GM23338 (cell line): Measurements from ENCODE around the gene BRSK2. TPM values are rescaled to one million over a fixed set of nuclear protein-coding genes. Genes with fewer than 3 reads are reported as not detected.

Source experiments
- ATAC-seq: fragments of 200-7000 bp; cut with Tn5 transposase; 3 replicates; pipeline ENCODE4 v1.9.1; 2020
- DNase-seq: peaks from one replicate; pipeline ENCODE4 v3.0.0-alpha.2; 2015; ENCODE audit warnings: low spot score
- H2AFZ ChIP-seq: fragments of 200-600 bp; sonication (generic); 2 replicates; pipeline ENCODE4 v1.8.0; 2016; ENCODE audit warnings: antibody characterized with exemption, mild to moderate bottlenecking, moderate library complexity
- H3F3A ChIP-seq: fragments of 200-600 bp; sonication (generic); replicated peaks from 2 replicates; pipeline ENCODE4 v1.8.0; 2017; ENCODE audit warnings: antibody characterized with exemption, mixed run types, low read depth
- H3K27ac ChIP-seq: fragments of 200-600 bp; sonication (generic); 2 replicates; pipeline ENCODE4 v1.6.1; 2016; ENCODE audit warnings: low read depth
- H3K27me3 ChIP-seq: fragments of 200-600 bp; sonication (generic); 2 replicates; pipeline ENCODE4 v1.8.0; 2016; ENCODE audit warnings: mild to moderate bottlenecking, mixed run types, moderate library complexity; ENCODE audit not compliant: insufficient read depth
- H3K36me3 ChIP-seq: fragments of 200-600 bp; sonication (generic); 2 replicates; pipeline ENCODE4 v1.8.0; 2016; ENCODE audit warnings: mild to moderate bottlenecking; ENCODE audit not compliant: insufficient read depth
- H3K4me1 ChIP-seq: fragments of 200-600 bp; sonication (generic); 2 replicates; pipeline ENCODE4 v1.8.0; 2016; ENCODE audit warnings: mild to moderate bottlenecking, moderate library complexity; ENCODE audit not compliant: insufficient read depth
- H3K4me2 ChIP-seq: fragments of 200-600 bp; sonication (generic); 2 replicates; pipeline ENCODE4 v1.7.1; 2017; ENCODE audit warnings: mixed run types
- H3K4me3 ChIP-seq: fragments of 200-600 bp; sonication (generic); 2 replicates; pipeline ENCODE4 v1.6.1; 2016; ENCODE audit warnings: mixed run types
- H3K79me2 ChIP-seq: fragments of 200-600 bp; sonication (generic); replicated peaks from 2 replicates; pipeline ENCODE4 v1.8.0; 2017; ENCODE audit warnings: mild to moderate bottlenecking; ENCODE audit not compliant: insufficient read depth
- H3K9me2 ChIP-seq: fragments of 200-600 bp; sonication (generic); 2 replicates; pipeline ENCODE4 v1.8.0; 2017; ENCODE audit not compliant: insufficient read depth
- H4K20me1 ChIP-seq: fragments of 200-600 bp; sonication (generic); replicated peaks from 2 replicates; pipeline ENCODE4 v1.8.0; 2017; ENCODE audit warnings: mild to moderate bottlenecking; ENCODE audit not compliant: insufficient read depth
- H3K27ac Mint-ChIP-seq: 2 replicates; pipeline ENCODE4 v1.8.0; 2020; ENCODE audit warnings: inconsistent platforms, mild to moderate bottlenecking, moderate library complexity, mixed read lengths
- H3K27me3 Mint-ChIP-seq: 3 replicates; pipeline ENCODE4 v1.8.0; 2022; ENCODE audit warnings: low read depth, mild to moderate bottlenecking, moderate library complexity, mixed read lengths, inconsistent platforms; ENCODE audit not compliant: insufficient read depth, poor library complexity
- H3K36me3 Mint-ChIP-seq: 3 replicates; pipeline ENCODE4 v1.8.0; 2021; ENCODE audit warnings: low read depth, mild to moderate bottlenecking, inconsistent platforms, moderate library complexity, mixed read lengths
- H3K4me1 Mint-ChIP-seq: 3 replicates; pipeline ENCODE4 v1.8.0; 2020; ENCODE audit warnings: mild to moderate bottlenecking, inconsistent platforms, mixed read lengths
- H3K4me3 Mint-ChIP-seq: 3 replicates; pipeline ENCODE4 v1.8.0; 2021; ENCODE audit warnings: moderate library complexity, mild to moderate bottlenecking, inconsistent platforms, mixed read lengths
- H3K9me3 Mint-ChIP-seq: 3 replicates; pipeline ENCODE4 v1.8.0; 2020; ENCODE audit warnings: moderate library complexity, mild to moderate bottlenecking, inconsistent platforms, mixed read lengths
- CREB1 ChIP-seq: fragments of 250-450 bp; sonication (Bioruptor Pico); IDR thresholded peaks from 2 replicates; pipeline ENCODE4 v1.5.0; 2020; ENCODE audit warnings: low read depth, mild to moderate bottlenecking, moderate library complexity
- CTCF ChIP-seq, 2 experiments: fragments of 200-600 bp in 1 of 2; sonication (generic) in 1 of 2; conservative IDR thresholded peaks; 2 replicates each; pipeline versions ENCODE4 v1.5.1 to v1.6.1; 2016 to 2017; ENCODE audit warnings: antibody characterized with exemption in 2 of 2, low read depth in 2 of 2, mild to moderate bottlenecking in 2 of 2, moderate library complexity in 1 of 2
- EZH2 ChIP-seq: fragments of 200-600 bp; sonication (generic); IDR thresholded peaks from one replicate; pipeline ENCODE4 v1.8.0; 2017; ENCODE audit warnings: antibody characterized with exemption, mild to moderate bottlenecking, low read depth; ENCODE audit not compliant: unreplicated experiment
- EZH2phosphoT487 ChIP-seq: fragments of 200-600 bp; sonication (generic); IDR thresholded peaks from one replicate; pipeline ENCODE4 v1.8.1; 2018; ENCODE audit warnings: antibody characterized with exemption; ENCODE audit not compliant: unreplicated experiment
- JUNB ChIP-seq: IDR thresholded peaks from one replicate; pipeline ENCODE4 v1.6.1; 2016; ENCODE audit warnings: antibody characterized with exemption; ENCODE audit not compliant: unreplicated experiment
- NANOG ChIP-seq: IDR thresholded peaks from 2 replicates; pipeline ENCODE4 v1.6.1; 2016; ENCODE audit warnings: antibody characterized with exemption, borderline replicate concordance
- POLR2AphosphoS5 ChIP-seq: IDR thresholded peaks from 2 replicates; pipeline ENCODE4 v1.6.1; 2016; ENCODE audit warnings: antibody characterized with exemption, low read depth
- REST ChIP-seq: IDR thresholded peaks from one replicate; pipeline ENCODE4 v1.6.1; 2018; ENCODE audit warnings: antibody characterized with exemption; ENCODE audit not compliant: unreplicated experiment
- STAT1 ChIP-seq: IDR thresholded peaks from one replicate; pipeline ENCODE4 v1.6.1; 2016; ENCODE audit warnings: antibody characterized with exemption; ENCODE audit not compliant: unreplicated experiment
- ZNF114 ChIP-seq: fragments of 250-450 bp; sonication (Bioruptor Pico); IDR thresholded peaks from 2 replicates; pipeline ENCODE4 v1.5.0; 2020; ENCODE audit warnings: mild to moderate bottlenecking, moderate library complexity
- ZNF331 ChIP-seq: fragments of 250-450 bp; sonication (Bioruptor Pico); IDR thresholded peaks from 2 replicates; pipeline ENCODE4 v1.5.0; 2020; ENCODE audit warnings: low read depth, mild to moderate bottlenecking, moderate library complexity
- polyA plus RNA-seq: library from polyadenylated mRNA; unstranded; fragments of >200 nt; fragmentation: Nextera tagmentation; extraction: Ambion mirVana; gene quantifications from 2 replicates; pipeline ENCODE4 v1.2.1, GENCODE V29; 2016
- total RNA-seq: library from RNA; depleted of rRNA; stranded (reverse); fragments of >200 nt; shearing (Covaris generic); gene quantifications from 2 replicates; pipeline ENCODE4 v1.2.3, GENCODE V29; 2014
- TF ChIP-seq, protein P1 (sequence below): fragments of 250-450 bp; sonication (Bioruptor Pico); IDR thresholded peaks from 2 replicates; pipeline ENCODE4 v1.5.0; 2020; ENCODE audit warnings: mild to moderate bottlenecking, moderate library complexity
- TF ChIP-seq, protein P2 (sequence below): IDR thresholded peaks from 2 replicates; pipeline ENCODE4 v1.6.1; 2016; ENCODE audit warnings: antibody characterized with exemption

Gene BRSK2
- total and polyA plus RNA-seq, 2 experiments from 2014 or later, result 7.2 to 20.3 TPM

DNA sequence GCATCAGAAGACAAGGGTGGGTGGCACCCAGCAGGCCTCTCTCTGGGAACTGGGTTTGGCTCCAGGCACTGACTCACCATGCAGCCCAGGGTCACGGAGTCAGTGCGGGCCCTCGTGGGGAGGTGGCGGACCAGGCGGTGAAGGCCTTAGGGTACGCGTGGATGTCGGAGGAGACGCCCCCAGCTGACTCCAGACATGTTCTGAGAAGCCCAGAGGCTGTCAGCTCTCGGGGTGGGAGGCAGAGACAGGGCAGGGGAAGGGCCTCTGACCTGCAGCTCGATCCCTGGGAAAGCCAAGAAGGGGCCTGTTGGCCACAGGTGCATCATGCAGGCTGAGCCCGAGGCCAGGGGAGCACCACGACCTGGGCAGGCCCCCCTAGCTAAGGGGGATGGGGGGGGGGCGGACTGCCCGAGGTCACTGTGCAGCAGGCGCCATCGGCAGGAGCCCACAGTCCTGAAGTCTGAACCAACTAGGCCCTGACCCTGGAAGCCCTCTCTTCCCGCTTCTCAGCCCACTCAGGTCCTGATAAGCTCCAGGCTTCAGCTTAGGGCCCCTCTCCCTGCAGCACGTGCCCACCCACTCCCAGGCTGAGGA is 78.8 kb downstream of the BRSK2 start:
- Histone ChIP-seq H3K4me1 (no peaks in the 10 kb centered on the region), H4K20me1 (no peaks in the 10 kb centered on the region), H3K4me2 (no peak overlapping the region), H3K27ac (no peak overlapping the region), H3K27me3 (no peaks in the 10 kb centered on the region), H3K9me2 (no peaks in the 10 kb centered on the region), H3K79me2 (no peaks in the 10 kb centered on the region), H3F3A (no peaks in the 10 kb centered on the region), H3K36me3 (no peaks in the 10 kb centered on the region), H3K4me3 (no peak overlapping the region), H2AFZ (no peak overlapping the region)
- Mint-ChIP-seq H3K4me1 (no peaks in the 10 kb centered on the region; the same call in 2 of the 3 replicates), H3K9me3 (no peaks in the 10 kb centered on the region), H3K27ac (no peak overlapping the region), H3K4me3 (no peak overlapping the region), H3K27me3 (peaks cover 5% of the 10 kb centered on the region), H3K36me3 (no peaks in the 10 kb centered on the region)
- no peak for ATAC-seq
- no peak for DNase-seq
- TF ChIP-seq CTCF (conservative IDR thresholded peaks at IDR 0.05; ENCODE audit: low read depth in 2 of 2) (no peak), JUNB (no peak), POLR2AphosphoS5 (no peak), STAT1 (no peak), ZNF114 (CRISPR knock-in tag) (no peak), ZNF331 (CRISPR knock-in tag) (no peak), CREB1 (CRISPR knock-in tag) (no peak), EZH2phosphoT487 (no peak), REST (no peak), NANOG (no peak), EZH2 (no peak)
- TF ChIP-seq, protein P1, sequence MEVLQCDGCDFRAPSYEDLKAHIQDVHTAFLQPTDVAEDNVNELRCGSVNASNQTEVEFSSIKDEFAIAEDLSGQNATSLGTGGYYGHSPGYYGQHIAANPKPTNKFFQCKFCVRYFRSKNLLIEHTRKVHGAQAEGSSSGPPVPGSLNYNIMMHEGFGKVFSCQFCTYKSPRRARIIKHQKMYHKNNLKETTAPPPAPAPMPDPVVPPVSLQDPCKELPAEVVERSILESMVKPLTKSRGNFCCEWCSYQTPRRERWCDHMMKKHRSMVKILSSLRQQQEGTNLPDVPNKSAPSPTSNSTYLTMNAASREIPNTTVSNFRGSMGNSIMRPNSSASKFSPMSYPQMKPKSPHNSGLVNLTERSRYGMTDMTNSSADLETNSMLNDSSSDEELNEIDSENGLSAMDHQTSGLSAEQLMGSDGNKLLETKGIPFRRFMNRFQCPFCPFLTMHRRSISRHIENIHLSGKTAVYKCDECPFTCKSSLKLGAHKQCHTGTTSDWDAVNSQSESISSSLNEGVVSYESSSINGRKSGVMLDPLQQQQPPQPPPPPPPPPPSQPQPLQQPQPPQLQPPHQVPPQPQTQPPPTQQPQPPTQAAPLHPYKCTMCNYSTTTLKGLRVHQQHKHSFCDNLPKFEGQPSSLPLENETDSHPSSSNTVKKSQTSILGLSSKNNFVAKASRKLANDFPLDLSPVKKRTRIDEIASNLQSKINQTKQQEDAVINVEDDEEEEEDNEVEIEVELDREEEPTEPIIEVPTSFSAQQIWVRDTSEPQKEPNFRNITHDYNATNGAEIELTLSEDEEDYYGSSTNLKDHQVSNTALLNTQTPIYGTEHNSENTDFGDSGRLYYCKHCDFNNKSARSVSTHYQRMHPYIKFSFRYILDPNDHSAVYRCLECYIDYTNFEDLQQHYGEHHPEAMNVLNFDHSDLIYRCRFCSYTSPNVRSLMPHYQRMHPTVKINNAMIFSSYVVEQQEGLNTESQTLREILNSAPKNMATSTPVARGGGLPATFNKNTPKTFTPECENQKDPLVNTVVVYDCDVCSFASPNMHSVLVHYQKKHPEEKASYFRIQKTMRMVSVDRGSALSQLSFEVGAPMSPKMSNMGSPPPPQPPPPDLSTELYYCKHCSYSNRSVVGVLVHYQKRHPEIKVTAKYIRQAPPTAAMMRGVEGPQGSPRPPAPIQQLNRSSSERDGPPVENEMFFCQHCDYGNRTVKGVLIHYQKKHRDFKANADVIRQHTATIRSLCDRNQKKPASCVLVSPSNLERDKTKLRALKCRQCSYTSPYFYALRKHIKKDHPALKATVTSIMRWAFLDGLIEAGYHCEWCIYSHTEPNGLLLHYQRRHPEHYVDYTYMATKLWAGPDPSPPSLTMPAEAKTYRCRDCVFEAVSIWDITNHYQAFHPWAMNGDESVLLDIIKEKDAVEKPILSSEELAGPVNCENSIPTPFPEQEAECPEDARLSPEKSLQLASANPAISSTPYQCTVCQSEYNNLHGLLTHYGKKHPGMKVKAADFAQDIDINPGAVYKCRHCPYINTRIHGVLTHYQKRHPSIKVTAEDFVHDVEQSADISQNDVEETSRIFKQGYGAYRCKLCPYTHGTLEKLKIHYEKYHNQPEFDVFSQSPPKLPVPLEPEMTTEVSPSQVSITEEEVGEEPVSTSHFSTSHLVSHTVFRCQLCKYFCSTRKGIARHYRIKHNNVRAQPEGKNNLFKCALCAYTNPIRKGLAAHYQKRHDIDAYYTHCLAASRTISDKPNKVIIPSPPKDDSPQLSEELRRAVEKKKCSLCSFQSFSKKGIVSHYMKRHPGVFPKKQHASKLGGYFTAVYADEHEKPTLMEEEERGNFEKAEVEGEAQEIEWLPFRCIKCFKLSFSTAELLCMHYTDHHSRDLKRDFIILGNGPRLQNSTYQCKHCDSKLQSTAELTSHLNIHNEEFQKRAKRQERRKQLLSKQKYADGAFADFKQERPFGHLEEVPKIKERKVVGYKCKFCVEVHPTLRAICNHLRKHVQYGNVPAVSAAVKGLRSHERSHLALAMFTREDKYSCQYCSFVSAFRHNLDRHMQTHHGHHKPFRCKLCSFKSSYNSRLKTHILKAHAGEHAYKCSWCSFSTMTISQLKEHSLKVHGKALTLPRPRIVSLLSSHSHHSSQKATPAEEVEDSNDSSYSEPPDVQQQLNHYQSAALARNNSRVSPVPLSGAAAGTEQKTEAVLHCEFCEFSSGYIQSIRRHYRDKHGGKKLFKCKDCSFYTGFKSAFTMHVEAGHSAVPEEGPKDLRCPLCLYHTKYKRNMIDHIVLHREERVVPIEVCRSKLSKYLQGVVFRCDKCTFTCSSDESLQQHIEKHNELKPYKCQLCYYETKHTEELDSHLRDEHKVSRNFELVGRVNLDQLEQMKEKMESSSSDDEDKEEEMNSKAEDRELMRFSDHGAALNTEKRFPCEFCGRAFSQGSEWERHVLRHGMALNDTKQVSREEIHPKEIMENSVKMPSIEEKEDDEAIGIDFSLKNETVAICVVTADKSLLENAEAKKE (CRISPR knock-in tag), result no peak
- TF ChIP-seq, protein P2, sequence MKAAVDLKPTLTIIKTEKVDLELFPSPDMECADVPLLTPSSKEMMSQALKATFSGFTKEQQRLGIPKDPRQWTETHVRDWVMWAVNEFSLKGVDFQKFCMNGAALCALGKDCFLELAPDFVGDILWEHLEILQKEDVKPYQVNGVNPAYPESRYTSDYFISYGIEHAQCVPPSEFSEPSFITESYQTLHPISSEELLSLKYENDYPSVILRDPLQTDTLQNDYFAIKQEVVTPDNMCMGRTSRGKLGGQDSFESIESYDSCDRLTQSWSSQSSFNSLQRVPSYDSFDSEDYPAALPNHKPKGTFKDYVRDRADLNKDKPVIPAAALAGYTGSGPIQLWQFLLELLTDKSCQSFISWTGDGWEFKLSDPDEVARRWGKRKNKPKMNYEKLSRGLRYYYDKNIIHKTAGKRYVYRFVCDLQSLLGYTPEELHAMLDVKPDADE, result no peak
